ENCODE measurements around the gene ASB18. TPM values are rescaled to one million over a fixed set of nuclear protein-coding genes. Genes with fewer than 3 reads are reported as not detected.

ASB18 gene
- polyA plus RNA-seq, 5 donors, result 0.04 to 0.21 (median 0.12) TPM; not detected in 1

GRCh38 chr2:236242057-236242495 is 22.1 kb downstream of the ASB18 start:
- DNase-seq, result no peak

DNA sequence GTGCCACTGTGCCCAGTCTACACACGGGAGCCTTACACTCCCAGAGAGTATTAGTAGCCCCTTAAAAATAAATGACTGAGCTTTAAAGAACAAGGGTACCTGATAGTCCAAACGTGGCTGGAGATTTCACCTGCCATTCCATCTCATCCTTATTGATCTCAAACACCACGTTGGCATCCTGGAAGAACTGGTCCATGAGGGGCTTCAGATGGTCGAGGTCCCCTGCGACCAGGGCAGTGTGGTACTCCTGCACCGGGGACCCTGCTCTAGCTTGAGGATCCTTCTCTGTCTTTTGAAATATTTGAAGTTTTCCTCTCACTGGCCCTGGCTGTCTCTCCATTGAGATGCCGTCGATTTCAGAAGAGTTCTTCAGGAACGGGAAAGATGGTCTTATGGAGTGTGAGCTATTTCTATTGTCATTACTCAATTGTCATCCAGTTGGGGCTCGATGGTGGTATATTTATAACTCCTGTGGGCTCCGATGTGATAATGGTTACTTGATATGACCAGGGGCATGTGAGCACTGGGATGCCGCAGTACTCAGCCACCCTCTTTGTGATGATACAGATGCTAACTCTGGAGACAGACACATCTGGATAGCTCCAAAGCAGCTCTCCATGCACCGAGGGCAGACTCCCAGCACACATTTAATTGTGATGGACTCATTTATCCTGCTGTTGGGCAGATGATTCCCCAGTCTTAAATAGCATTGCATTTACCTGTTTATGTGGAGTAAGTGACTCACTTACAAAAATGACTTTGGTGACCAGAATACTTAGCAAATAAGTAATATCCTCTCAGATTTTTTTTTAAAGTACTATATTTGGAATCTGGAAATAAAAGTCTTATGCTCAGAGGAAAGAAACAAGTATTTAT is 22.8 kb downstream of the ASB18 start:
- DNase-seq, result no peak

- DNase-seq, result no peak
Measured at GRCh38 chr2:236240228-236240990, 23.8 kb downstream of the ASB18 start.

DNA sequence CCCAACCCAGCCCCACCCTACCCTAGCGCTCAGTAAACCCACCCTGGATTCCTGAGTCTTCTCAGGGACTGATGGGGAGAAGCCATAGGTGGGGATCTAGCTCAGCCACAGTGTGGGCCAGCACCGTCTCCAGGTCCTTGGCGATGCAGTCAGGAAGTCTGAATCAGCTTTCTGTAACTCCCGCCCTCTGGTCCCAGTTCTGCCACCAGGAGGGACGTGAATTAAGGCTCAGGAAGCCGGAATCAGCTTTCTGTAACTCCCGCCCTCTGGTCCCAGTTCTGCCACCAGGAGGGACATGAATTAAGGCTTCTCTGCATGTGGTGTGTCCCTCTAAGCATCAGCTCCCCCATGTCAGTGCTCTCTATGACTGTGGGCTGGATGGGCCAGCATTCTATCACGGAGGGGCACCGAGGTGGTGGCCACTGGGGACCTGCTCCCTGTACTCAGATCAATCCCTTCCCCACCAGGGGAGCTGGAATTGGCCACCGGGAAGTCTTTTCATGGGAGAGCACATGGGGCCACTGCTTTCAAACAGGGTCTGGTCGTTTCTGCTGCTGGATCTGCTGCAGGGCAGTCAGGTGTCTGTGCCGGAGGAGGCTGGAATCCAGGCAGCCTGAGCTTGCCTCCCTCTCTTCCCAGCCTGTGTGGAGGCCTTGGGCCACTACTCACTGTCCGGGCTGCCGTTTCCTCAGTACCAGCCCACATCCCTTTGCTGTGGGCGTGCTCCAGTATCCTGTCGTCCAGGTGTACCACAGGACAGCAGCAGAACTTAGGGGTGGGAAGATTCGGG is 24.7 kb downstream of the ASB18 start:
- DNase-seq, result no peak

GRCh38 chr2:236238751-236239150 is 25.5 kb downstream of the ASB18 start:
- no peak for DNase-seq

GRCh38 chr2:236237468-236238190 is 26.6 kb downstream of the ASB18 start:
- DNase-seq, result no peak

GRCh38 chr2:236236559-236237452 is 27.4 kb downstream of the ASB18 start:
- DNase-seq, result no peak

- DNase-seq, result no peak
Measured at GRCh38 chr2:236229186-236229585, 35.0 kb downstream of the ASB18 start.

- DNase-seq, result no peak
Measured at GRCh38 chr2:236223675-236224074, 40.5 kb downstream of the ASB18 start.

DNA sequence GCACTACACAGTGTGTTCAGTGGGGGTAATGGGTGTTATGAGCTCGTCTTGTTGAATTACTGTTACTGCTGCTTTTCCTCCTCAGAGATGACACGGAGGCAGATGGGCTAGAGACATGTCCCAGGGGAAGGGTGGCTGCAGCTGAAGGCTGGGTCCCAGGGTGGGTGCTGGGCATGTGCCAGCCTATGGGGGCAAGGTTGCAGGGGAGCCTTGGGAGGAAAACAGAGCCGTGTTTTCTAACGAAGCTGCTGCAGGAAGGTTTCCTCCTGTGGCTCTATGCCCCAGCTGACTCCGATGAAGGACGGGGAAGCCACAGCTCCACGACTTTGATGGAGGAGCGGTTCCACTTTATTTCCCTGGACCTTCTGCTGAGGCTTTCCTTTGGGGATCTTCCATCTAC is 42.4 kb downstream of the ASB18 start:
- DNase-seq, result no peak

- DNase-seq, result no peak
Measured at GRCh38 chr2:236219411-236219810, 44.8 kb downstream of the ASB18 start.

GRCh38 chr2:236217926-236218325 is 46.3 kb downstream of the ASB18 start:
- DNase-seq, result no peak

GRCh38 chr2:236216711-236217110 is 47.5 kb downstream of the ASB18 start:
- no peak for DNase-seq

DNA sequence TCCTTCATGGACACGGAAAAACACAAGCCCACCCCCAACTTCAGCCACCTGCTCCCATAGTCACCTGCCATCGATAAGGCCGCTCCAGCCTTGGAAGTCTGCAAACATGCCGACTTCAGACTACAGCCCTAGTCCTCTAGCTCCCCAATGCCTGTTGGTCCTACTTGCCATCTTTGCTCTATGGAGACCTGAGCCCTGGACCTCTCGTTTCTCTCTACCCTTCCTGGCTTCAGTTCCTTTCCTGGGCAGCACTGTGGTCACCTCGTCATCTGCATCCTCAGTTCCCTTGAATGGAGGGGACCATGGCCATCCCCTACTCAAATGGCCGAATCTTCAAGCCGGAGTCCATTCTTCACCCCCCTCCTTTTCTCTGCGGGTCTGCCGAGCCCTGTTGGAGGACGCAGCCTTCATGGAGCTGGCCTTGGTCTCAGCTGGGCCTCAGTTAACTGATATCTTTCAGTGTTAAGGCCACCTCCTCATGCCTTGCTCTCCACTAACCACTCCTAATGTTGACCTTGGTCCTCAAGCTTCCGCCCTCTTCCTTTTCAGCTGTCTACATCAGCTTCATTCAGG is 48.4 kb downstream of the ASB18 start:
- no peak for DNase-seq

- no peak for DNase-seq
Measured at GRCh38 chr2:236215196-236215595, 49.0 kb downstream of the ASB18 start.

GRCh38 chr2:236214376-236214995 is 49.7 kb downstream of the ASB18 start:
- no peak for DNase-seq

- DNase-seq, result no peak
Measured at GRCh38 chr2:236211296-236211695, 52.9 kb downstream of the ASB18 start.

DNA sequence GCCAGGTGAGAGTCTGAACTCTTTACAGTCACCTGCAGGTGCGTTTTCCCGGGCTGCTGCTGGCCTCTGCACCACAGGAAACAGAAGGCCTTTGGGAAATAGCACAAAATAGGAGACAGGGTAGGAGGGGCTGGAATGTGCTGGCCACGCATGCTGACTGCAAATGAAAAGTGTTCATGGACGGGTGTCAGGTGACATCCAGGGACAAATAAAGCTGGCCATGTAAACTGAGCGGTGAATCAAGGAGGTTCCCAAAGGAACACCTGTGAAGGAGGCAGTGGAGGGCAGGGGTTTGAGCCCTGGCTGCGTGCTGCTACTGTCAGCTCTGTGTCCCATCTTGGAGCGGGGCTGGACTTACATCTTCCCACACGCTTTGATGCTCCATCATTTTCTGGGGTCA is 53.7 kb downstream of the ASB18 start:
- DNase-seq, result no peak

DNA sequence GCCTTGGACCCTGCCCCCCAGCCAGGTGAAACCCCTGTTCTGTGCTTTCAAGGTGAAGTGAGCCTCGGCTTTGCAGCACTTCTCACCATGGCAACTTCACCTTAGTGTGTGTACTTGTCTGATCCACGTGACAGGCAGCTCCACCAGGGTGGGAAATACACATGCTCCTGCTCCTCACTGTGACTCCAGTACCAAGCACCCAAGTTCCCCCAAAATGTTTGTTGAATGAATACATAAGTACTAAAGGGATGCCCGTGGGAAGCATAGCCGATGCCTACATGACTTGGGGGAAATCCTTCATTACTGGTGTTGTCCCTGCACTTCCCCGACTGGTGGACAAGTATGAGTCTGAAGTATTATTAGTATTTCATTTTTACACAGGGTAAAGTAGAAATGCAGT is 54.2 kb downstream of the ASB18 start:
- DNase-seq, result no peak

- no peak for DNase-seq
Measured at GRCh38 chr2:236209535-236209934, 54.7 kb downstream of the ASB18 start.
